Measurements from ENCODE around the gene ST3GAL4. TPM values are rescaled to one million over a fixed set of nuclear protein-coding genes. Genes with fewer than 3 reads are reported as not detected.

ST3GAL4 gene
- total RNA-seq, 1 donor from 2014 or later = 0.71 TPM

GRCh38 chr11:126347751-126348668, 7.5 kb upstream of the ST3GAL4 start:
- ATAC-seq (ENCODE audit: low read depth) = no peak
- H3K4me3 Mint-ChIP-seq = no peak overlapping the region
- no peaks in the 10 kb centered on the region for H3K27me3 Mint-ChIP-seq
- POLR2A ChIA-PET = no interaction called here
- H3K36me3 Mint-ChIP-seq (ENCODE audit: low read depth) = peaks cover 46% of the 10 kb centered on the region
- no peak for TF ChIP-seq CTCF (IDR thresholded peaks at IDR 0.05)
- H3K4me1 Mint-ChIP-seq = no peaks in the 10 kb centered on the region
- intact Hi-C loops (cut with micrococcal nuclease) = no loop called here
- H3K9me3 Mint-ChIP-seq = no peaks in the 10 kb centered on the region
- no peak for DNase-seq
- CTCF ChIA-PET = no interaction called here
- H3K27ac Mint-ChIP-seq = no peak overlapping the region

GRCh38 chr11:126348806-126349582, 6.5 kb upstream of the ST3GAL4 start:
- ChIA-PET POLR2A (interaction anchor here (0.5 kb wide), 1 partner anchor 44 kb away, joined by 9 read pairs; no protein-coding TSS in a partner anchor), CTCF (no interaction called here)
- H3K9me3 Mint-ChIP-seq = no peaks in the 10 kb centered on the region
- peaks cover 36% of the 10 kb centered on the region for H3K36me3 Mint-ChIP-seq (ENCODE audit: low read depth)
- no peaks in the 10 kb centered on the region for H3K27me3 Mint-ChIP-seq
- DNase-seq = no peak
- TF ChIP-seq CTCF (IDR thresholded peaks at IDR 0.05) = no peak
- H3K4me3 Mint-ChIP-seq = no peak overlapping the region
- no peaks in the 10 kb centered on the region for H3K4me1 Mint-ChIP-seq
- no peak for ATAC-seq (ENCODE audit: low read depth)
- no peak overlapping the region for H3K27ac Mint-ChIP-seq
- intact Hi-C loops (cut with micrococcal nuclease) = no loop called here

GRCh38 chr11:126350836-126351235, 4.7 kb upstream of the ST3GAL4 start:
- DNase-seq (no peak), ATAC-seq (ENCODE audit: low read depth) (no peak)
- Mint-ChIP-seq H3K4me3 (no peak overlapping the region), H3K4me1 (peaks cover 8% of the 10 kb centered on the region), H3K9me3 (no peaks in the 10 kb centered on the region), H3K36me3 (ENCODE audit: low read depth) (peaks cover 18% of the 10 kb centered on the region), H3K27ac (no peak overlapping the region), H3K27me3 (no peaks in the 10 kb centered on the region)
- TF ChIP-seq CTCF (IDR thresholded peaks at IDR 0.05) = no peak
- intact Hi-C loops (cut with micrococcal nuclease) = no loop called here
- POLR2A ChIA-PET = no interaction called here
- CTCF ChIA-PET = no interaction called here

GRCh38 chr11:126352163-126352562, 3.3 kb upstream of the ST3GAL4 start:
- CTCF ChIA-PET = no interaction called here
- DNase-seq = no peak
- H3K4me1 Mint-ChIP-seq = peaks cover 15% of the 10 kb centered on the region

More at GRCh38 chr11:126352163-126352562, 3.3 kb upstream of the ST3GAL4 start:
- Mint-ChIP-seq H3K27ac (no peak overlapping the region), H3K27me3 (no peaks in the 10 kb centered on the region), H3K4me3 (no peak overlapping the region), H3K36me3 (ENCODE audit: low read depth) (peaks cover 13% of the 10 kb centered on the region), H3K9me3 (no peaks in the 10 kb centered on the region)
- intact Hi-C loops (cut with micrococcal nuclease) = no loop called here
- POLR2A ChIA-PET = no interaction called here
- TF ChIP-seq CTCF (IDR thresholded peaks at IDR 0.05) = no peak
- no peak for ATAC-seq (ENCODE audit: low read depth)

Data from activated B cell treated with CpG ODN at 0.5 μM for 24 hours (primary cell).